ENCODE data around the gene ODR4. TPM values are rescaled to one million over a fixed set of nuclear protein-coding genes. Genes with fewer than 3 reads are reported as not detected.

ODR4 gene
- total RNA-seq, 1 experiment from 2014 or later: 16.6 TPM

GRCh38 chr1:186438567-186438966, 62.9 kb downstream of the ODR4 start:
- in situ Hi-C loops (cut with HindIII; ENCODE audit: low pct_unique_long_range_greater_than_20kb, low sequenced_read_pairs): no loop called here
- Histone ChIP-seq H3K27me3 (ENCODE audit: control insufficient read depth, insufficient read depth, low read length) (no peaks in the 10 kb centered on the region), H3K9me3 (ENCODE audit: control insufficient read depth, insufficient read depth, low read depth, low read length) (no peaks in the 10 kb centered on the region), H3K4me1 (ENCODE audit: control insufficient read depth, insufficient read depth, low read length) (no peaks in the 10 kb centered on the region), H3K27ac (ENCODE audit: low read length) (no peak overlapping the region), H3K36me3 (ENCODE audit: control insufficient read depth, insufficient read depth, low read length) (no peaks in the 10 kb centered on the region), H3K4me3 (ENCODE audit: low read depth in 2 of 2, low read length in 2 of 2) (no peak overlapping the region)
- ChIA-PET POLR2A (no interaction called here), CTCF (no interaction called here)
- no TSS peak for BruUV-seq (replicated peaks)
- intact Hi-C loops (cut with micrococcal nuclease; ENCODE audit: unreplicated experiment): no loop called here
- ATAC-seq (no peak), DNase-seq (ENCODE audit: low read depth, low spot score) (no peak)
- TF ChIP-seq TCF7L2 (IDR thresholded peaks at IDR 0.05; ENCODE audit: low read depth, low read length) (no peak), REST (IDR thresholded peaks at IDR 0.05; ENCODE audit: insufficient read depth in 1 of 2, low read depth in 2 of 2, low read length in 1 of 2) (no peak), POLR2AphosphoS5 (IDR thresholded peaks at IDR 0.05; ENCODE audit: low read depth, low read length) (no peak), CTCF (IDR thresholded peaks at IDR 0.05) (no peak), SIN3A (IDR thresholded peaks at IDR 0.05; ENCODE audit: borderline replicate concordance, insufficient read depth, low read depth, low read length) (no peak)

GRCh38 chr1:186440584-186440983, 64.9 kb downstream of the ODR4 start:
- CTCF ChIA-PET: no interaction called here
- Histone ChIP-seq H3K36me3 (ENCODE audit: control insufficient read depth, insufficient read depth, low read length) (no peaks in the 10 kb centered on the region), H3K4me1 (ENCODE audit: control insufficient read depth, insufficient read depth, low read length) (no peaks in the 10 kb centered on the region), H3K27ac (ENCODE audit: low read length) (no peak overlapping the region), H3K27me3 (ENCODE audit: control insufficient read depth, insufficient read depth, low read length) (no peaks in the 10 kb centered on the region), H3K9me3 (ENCODE audit: control insufficient read depth, insufficient read depth, low read depth, low read length) (no peaks in the 10 kb centered on the region), H3K4me3 (ENCODE audit: low read depth in 2 of 2, low read length in 2 of 2) (no peak overlapping the region)
- TF ChIP-seq CTCF (IDR thresholded peaks at IDR 0.05): no peak
- TF ChIP-seq POLR2AphosphoS5 (IDR thresholded peaks at IDR 0.05; ENCODE audit: low read depth, low read length): no peak
- no peak for TF ChIP-seq SIN3A (IDR thresholded peaks at IDR 0.05; ENCODE audit: borderline replicate concordance, insufficient read depth, low read depth, low read length)
- no peak for TF ChIP-seq REST (IDR thresholded peaks at IDR 0.05; ENCODE audit: insufficient read depth in 1 of 2, low read depth in 2 of 2, low read length in 1 of 2)
- no peak for TF ChIP-seq TCF7L2 (IDR thresholded peaks at IDR 0.05; ENCODE audit: low read depth, low read length)
- no peak for ATAC-seq
- intact Hi-C loops (cut with micrococcal nuclease; ENCODE audit: unreplicated experiment): no loop called here
- no TSS peak for BruUV-seq (replicated peaks)
- in situ Hi-C loops (cut with HindIII; ENCODE audit: low pct_unique_long_range_greater_than_20kb, low sequenced_read_pairs): no loop called here
- DNase-seq (ENCODE audit: low read depth, low spot score): no peak
- POLR2A ChIA-PET: no interaction called here
